ENCODE measurements around the gene SH3BP5L. TPM values are rescaled to one million over a fixed set of nuclear protein-coding genes. Genes with fewer than 3 reads are reported as not detected.

SH3BP5L gene
- total RNA-seq, 1 donor from 2014 or later, result 17.1 TPM

GRCh38 chr1:248849637-248850036 is 23.9 kb upstream of the SH3BP5L start:
- H3K36me3 ChIP-seq (ENCODE audit: control insufficient read depth, insufficient read depth, low read length), result peaks cover 23% of the 10 kb centered on the region
- no peak overlapping the region for H3K4me3 ChIP-seq (ENCODE audit: low read depth, low read length)
- no peaks in the 10 kb centered on the region for H3K27me3 ChIP-seq (ENCODE audit: control insufficient read depth, insufficient read depth, low read length)
- TF ChIP-seq CTCF (IDR thresholded peaks at IDR 0.05; ENCODE audit: insufficient read depth, low read length, severe bottlenecking), result no peak
- DNase-seq (ENCODE audit: low read depth) (no peak), FAIRE-seq (no peak)

- DNase-seq (ENCODE audit: low read depth) (no peak), FAIRE-seq (no peak)
- Histone ChIP-seq H3K4me3 (ENCODE audit: low read depth, low read length) (no peak overlapping the region), H3K36me3 (ENCODE audit: control insufficient read depth, insufficient read depth, low read length) (peaks cover 22% of the 10 kb centered on the region), H3K27me3 (ENCODE audit: control insufficient read depth, insufficient read depth, low read length) (no peaks in the 10 kb centered on the region)
- no peak for TF ChIP-seq CTCF (IDR thresholded peaks at IDR 0.05; ENCODE audit: insufficient read depth, low read length, severe bottlenecking)
Measured at GRCh38 chr1:248849152-248849551, 23.4 kb upstream of the SH3BP5L start.

- FAIRE-seq, result no peak
- peaks cover 16% of the 10 kb centered on the region for H3K36me3 ChIP-seq (ENCODE audit: control insufficient read depth, insufficient read depth, low read length)
- TF ChIP-seq CTCF (IDR thresholded peaks at IDR 0.05; ENCODE audit: insufficient read depth, low read length, severe bottlenecking), result no peak
Measured at GRCh38 chr1:248848602-248849001, 22.9 kb upstream of the SH3BP5L start.

GRCh38 chr1:248847956-248848561 is 22.3 kb upstream of the SH3BP5L start:
- no peak for DNase-seq (ENCODE audit: low read depth)
- no peaks in the 10 kb centered on the region for H3K27me3 ChIP-seq (ENCODE audit: control insufficient read depth, insufficient read depth, low read length)
- H3K4me3 ChIP-seq (ENCODE audit: low read depth, low read length), result no peak overlapping the region
- FAIRE-seq, result no peak
- no peak for TF ChIP-seq CTCF (IDR thresholded peaks at IDR 0.05; ENCODE audit: insufficient read depth, low read length, severe bottlenecking)
- peaks cover 16% of the 10 kb centered on the region for H3K36me3 ChIP-seq (ENCODE audit: control insufficient read depth, insufficient read depth, low read length)

More at GRCh38 chr1:248848602-248849001, 22.9 kb upstream of the SH3BP5L start:
- Histone ChIP-seq H3K4me3 (ENCODE audit: low read depth, low read length) (no peak overlapping the region), H3K27me3 (ENCODE audit: control insufficient read depth, insufficient read depth, low read length) (no peaks in the 10 kb centered on the region)
- DNase-seq (ENCODE audit: low read depth), result no peak

- no peak for FAIRE-seq
- no peak for TF ChIP-seq CTCF (IDR thresholded peaks at IDR 0.05; ENCODE audit: insufficient read depth, low read length, severe bottlenecking)
- Histone ChIP-seq H3K27me3 (ENCODE audit: control insufficient read depth, insufficient read depth, low read length) (no peaks in the 10 kb centered on the region), H3K4me3 (ENCODE audit: low read depth, low read length) (no peak overlapping the region), H3K36me3 (ENCODE audit: control insufficient read depth, insufficient read depth, low read length) (peaks cover 14% of the 10 kb centered on the region)
- no peak for DNase-seq (ENCODE audit: low read depth)
Measured at GRCh38 chr1:248847181-248847955, 21.7 kb upstream of the SH3BP5L start.
